IPS DF 19.7 (cell line): ENCODE measurements around the gene TCOF1.

Experiments
- DNase-seq: peaks from one replicate; pipeline ENCODE4 v3.0.0-alpha.2; 2013; ENCODE audit warnings: low read depth, low spot score

The TCOF1 gene

GRCh38 chr5:150391064-150391834, 33.8 kb downstream of the TCOF1 start:
- DNase-seq = no peak

- DNase-seq = no peak
These were observed 34.5 kb downstream of the TCOF1 start for GRCh38 chr5:150391986-150392385.

- DNase-seq = no peak
These were observed 35.2 kb downstream of the TCOF1 start for GRCh38 chr5:150392680-150393079.

- no peak for DNase-seq
These were observed 35.7 kb downstream of the TCOF1 start for GRCh38 chr5:150393096-150393645.

GRCh38 chr5:150394131-150394530, 36.6 kb downstream of the TCOF1 start:
- no peak for DNase-seq

GRCh38 chr5:150394912-150395687, 37.6 kb downstream of the TCOF1 start:
- no peak for DNase-seq

GRCh38 chr5:150395688-150395975, 38.1 kb downstream of the TCOF1 start:
- no peak for DNase-seq

- DNase-seq = no peak
These were observed 38.8 kb downstream of the TCOF1 start for GRCh38 chr5:150396267-150396666.

- DNase-seq = no peak
These were observed 39.8 kb downstream of the TCOF1 start for GRCh38 chr5:150397146-150397781.

- DNase-seq = no peak
These were observed 40.6 kb downstream of the TCOF1 start for GRCh38 chr5:150397782-150398721.

GRCh38 chr5:150398722-150399523, 41.4 kb downstream of the TCOF1 start:
- no peak for DNase-seq

- DNase-seq = no peak
These were observed 42.2 kb downstream of the TCOF1 start for GRCh38 chr5:150399524-150400211.

- DNase-seq = no peak
These were observed 43.0 kb downstream of the TCOF1 start for GRCh38 chr5:150400316-150401075.

GRCh38 chr5:150401076-150401375, 43.5 kb downstream of the TCOF1 start:
- no peak for DNase-seq

GRCh38 chr5:150401376-150402228, 44.1 kb downstream of the TCOF1 start:
- no peak for DNase-seq

GRCh38 chr5:150402229-150402773, 44.8 kb downstream of the TCOF1 start:
- DNase-seq = no peak

GRCh38 chr5:150402901-150403342, 45.4 kb downstream of the TCOF1 start:
- DNase-seq = no peak

- no peak for DNase-seq
These were observed 46.6 kb downstream of the TCOF1 start for GRCh38 chr5:150404121-150404520.
